ENCODE results near the gene MNAT1. TPM values are rescaled to one million over a fixed set of nuclear protein-coding genes. Genes with fewer than 3 reads are reported as not detected.

MNAT1 gene
- total and polyA plus RNA-seq, 3 donors from 2014 or later, result 17.3 to 39.9 (median 36.0) TPM

DNA sequence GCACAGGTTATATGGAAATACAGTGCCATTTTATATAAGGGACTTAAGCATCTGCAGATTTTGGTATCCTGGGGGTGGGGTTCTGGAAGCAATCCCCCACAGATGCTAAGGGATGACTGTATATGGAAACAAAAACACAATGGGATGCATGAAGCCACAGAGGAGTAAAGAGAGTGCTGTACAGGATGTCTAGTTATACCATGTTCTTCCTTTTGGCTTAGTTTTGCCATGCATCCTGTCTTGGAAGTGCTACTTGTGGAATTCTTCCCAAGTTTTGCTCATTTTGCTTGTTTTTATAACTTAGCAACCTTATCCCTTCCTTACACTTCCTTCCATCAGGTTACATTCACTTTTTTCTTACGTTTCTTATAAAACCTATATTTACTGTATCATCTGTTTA is 190.7 kb downstream of the MNAT1 start:
- Histone ChIP-seq H3K4me1 (no peaks in the 10 kb centered on the region), H3K27me3 (no peaks in the 10 kb centered on the region), H3K36me3 (ENCODE audit: low read depth, missing control alignments) (no peaks in the 10 kb centered on the region), H3K4me3 (no peak overlapping the region), H3K9me3 (no peaks in the 10 kb centered on the region), H3K27ac (no peak overlapping the region)
- DNase-seq, result no peak
- intact Hi-C loops (cut with DNase I; ENCODE audit: low total_unique reads), result no loop called here
- TF ChIP-seq, protein P1, sequence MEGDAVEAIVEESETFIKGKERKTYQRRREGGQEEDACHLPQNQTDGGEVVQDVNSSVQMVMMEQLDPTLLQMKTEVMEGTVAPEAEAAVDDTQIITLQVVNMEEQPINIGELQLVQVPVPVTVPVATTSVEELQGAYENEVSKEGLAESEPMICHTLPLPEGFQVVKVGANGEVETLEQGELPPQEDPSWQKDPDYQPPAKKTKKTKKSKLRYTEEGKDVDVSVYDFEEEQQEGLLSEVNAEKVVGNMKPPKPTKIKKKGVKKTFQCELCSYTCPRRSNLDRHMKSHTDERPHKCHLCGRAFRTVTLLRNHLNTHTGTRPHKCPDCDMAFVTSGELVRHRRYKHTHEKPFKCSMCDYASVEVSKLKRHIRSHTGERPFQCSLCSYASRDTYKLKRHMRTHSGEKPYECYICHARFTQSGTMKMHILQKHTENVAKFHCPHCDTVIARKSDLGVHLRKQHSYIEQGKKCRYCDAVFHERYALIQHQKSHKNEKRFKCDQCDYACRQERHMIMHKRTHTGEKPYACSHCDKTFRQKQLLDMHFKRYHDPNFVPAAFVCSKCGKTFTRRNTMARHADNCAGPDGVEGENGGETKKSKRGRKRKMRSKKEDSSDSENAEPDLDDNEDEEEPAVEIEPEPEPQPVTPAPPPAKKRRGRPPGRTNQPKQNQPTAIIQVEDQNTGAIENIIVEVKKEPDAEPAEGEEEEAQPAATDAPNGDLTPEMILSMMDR (IDR thresholded peaks at IDR 0.05), result no peak
- TF ChIP-seq POLR2A (IDR thresholded peaks at IDR 0.05), result no peak
- 52 to 69% methylated on average over 1 of the region's 1 CpG for WGBS, 2 donors

DNA sequence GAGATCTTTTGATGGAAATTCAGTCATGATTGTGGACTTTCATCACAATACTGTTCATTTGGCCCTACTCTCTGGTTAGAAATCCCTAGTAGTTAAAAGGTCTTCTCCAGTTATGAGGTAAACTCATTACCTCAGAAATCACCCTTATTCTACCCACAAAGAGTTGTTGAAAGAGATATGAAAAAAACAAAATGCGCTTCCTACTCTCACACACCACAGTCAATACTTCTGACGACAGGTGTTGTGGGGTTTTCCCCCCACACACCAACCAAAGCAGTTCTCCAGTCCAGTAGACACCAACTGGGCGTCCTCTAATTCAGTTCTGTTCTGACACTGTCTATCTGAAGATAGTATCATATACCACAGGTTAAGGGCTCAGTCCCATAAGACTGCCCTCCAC is 191.4 kb downstream of the MNAT1 start:
- intact Hi-C loops (cut with DNase I; ENCODE audit: low total_unique reads), result no loop called here
- no peak for DNase-seq
- H3K27ac ChIP-seq, result no peak overlapping the region
- WGBS, 2 donors, result 88 to 97% methylated on average over 3 of the region's 3 CpGs
- no peaks in the 10 kb centered on the region for H3K4me1 ChIP-seq
- no peaks in the 10 kb centered on the region for H3K9me3 ChIP-seq
- no peak overlapping the region for H3K4me3 ChIP-seq
- no peaks in the 10 kb centered on the region for H3K36me3 ChIP-seq (ENCODE audit: low read depth, missing control alignments)
- H3K27me3 ChIP-seq, result no peaks in the 10 kb centered on the region
- TF ChIP-seq, protein P1 (IDR thresholded peaks at IDR 0.05), result no peak
- no peak for TF ChIP-seq POLR2A (IDR thresholded peaks at IDR 0.05)

DNA sequence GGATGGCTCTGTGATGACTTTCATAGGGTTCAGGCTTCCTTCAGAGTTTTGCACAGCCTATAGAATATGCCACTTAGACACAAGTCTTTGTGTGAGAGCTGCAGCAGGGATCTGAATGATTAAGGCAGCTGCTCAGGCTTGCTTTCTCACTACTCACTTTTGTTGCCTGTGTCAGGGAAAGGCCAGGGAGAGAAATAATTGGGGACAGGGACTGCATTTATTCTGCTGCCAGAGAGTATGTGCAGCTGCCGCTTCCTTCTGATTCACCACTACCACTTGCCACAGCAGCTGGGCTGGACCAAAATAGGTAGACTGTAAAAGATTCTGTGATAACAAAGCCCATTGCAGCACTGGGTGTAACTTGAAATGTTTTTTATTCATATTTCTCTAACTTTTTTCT is 196.7 kb downstream of the MNAT1 start:
- Histone ChIP-seq H3K27me3 (no peaks in the 10 kb centered on the region), H3K9me3 (no peaks in the 10 kb centered on the region), H3K36me3 (ENCODE audit: low read depth, missing control alignments) (no peaks in the 10 kb centered on the region), H3K4me1 (no peaks in the 10 kb centered on the region), H3K27ac (no peak overlapping the region), H3K4me3 (no peak overlapping the region)
- intact Hi-C loops (cut with DNase I; ENCODE audit: low total_unique reads), result no loop called here
- WGBS, 2 donors, result 90 to 100% methylated on average over 1 of the region's 1 CpG
- no peak for DNase-seq
- TF ChIP-seq POLR2A (IDR thresholded peaks at IDR 0.05), result no peak
- TF ChIP-seq, protein P1 (IDR thresholded peaks at IDR 0.05), result no peak

DNA sequence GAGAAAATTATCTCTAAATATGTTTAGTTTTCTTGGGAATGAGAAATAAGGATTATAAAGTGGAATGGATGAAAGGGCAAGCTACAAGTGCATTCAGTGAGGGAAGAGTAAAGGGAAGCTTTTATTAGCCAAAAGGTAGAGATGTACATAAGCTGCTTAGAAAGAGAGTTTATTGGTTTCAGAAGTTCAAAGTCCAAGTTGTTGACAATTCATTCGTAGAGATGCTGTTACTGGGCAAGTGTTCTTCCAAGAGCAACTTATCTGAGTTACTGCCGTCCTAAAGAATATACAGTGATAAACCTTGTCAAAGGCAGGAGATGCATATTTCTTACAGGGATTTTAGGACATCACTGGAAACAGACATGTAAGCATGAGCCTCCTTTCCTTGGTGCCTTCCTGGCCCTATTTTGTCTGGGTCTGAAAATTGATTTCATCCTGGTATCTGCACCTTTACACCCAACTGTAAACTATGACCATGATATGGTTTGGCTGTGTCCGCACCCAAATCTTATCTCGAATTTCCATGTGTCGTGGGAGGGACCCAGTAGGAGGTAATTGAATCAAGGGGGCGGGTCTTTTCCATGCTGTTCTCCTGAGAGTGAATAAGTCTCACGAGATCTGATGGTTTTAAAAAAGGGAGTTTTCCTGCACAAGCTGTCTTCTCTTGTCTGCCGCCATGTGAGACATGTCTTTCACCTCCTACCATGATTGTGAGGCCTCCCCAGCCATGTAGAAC is 199.5 kb downstream of the MNAT1 start:
- Histone ChIP-seq H3K4me1 (no peaks in the 10 kb centered on the region), H3K36me3 (ENCODE audit: low read depth, missing control alignments) (no peaks in the 10 kb centered on the region), H3K27me3 (no peaks in the 10 kb centered on the region), H3K9me3 (no peaks in the 10 kb centered on the region), H3K4me3 (no peak overlapping the region), H3K27ac (no peak overlapping the region)
- no peak for DNase-seq
- TF ChIP-seq POLR2A (IDR thresholded peaks at IDR 0.05), result no peak
- TF ChIP-seq, protein P1 (IDR thresholded peaks at IDR 0.05), result no peak
- 85 to 89% methylated on average over 8 of the region's 8 CpGs for WGBS, 2 donors
- intact Hi-C loops (cut with DNase I; ENCODE audit: low total_unique reads), result no loop called here

DNA sequence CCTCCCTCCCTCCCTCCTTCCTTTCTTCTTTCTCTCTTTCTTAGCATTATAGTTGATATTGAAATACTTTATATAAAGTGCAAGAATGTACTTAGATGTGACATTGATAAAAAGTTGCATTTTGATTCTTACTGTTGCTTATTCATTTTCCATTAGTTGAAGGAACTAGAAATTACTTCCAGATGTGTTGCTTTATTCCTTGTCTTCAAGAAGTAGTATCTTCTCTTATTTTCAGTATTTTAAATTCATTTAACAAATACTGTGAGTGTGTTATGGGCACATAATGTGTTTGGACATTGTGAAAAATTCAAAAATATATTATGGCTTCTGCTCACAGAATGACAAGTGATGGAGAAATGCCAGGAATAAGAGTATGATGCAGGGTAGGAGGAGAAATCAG is 200.8 kb downstream of the MNAT1 start:
- H3K4me1 ChIP-seq, result no peaks in the 10 kb centered on the region
- H3K27ac ChIP-seq, result no peak overlapping the region
- no peaks in the 10 kb centered on the region for H3K27me3 ChIP-seq
- H3K4me3 ChIP-seq, result no peak overlapping the region
- intact Hi-C loops (cut with DNase I; ENCODE audit: low total_unique reads), result no loop called here
- no peak for DNase-seq
- no peaks in the 10 kb centered on the region for H3K9me3 ChIP-seq
- TF ChIP-seq, protein P1 (IDR thresholded peaks at IDR 0.05), result no peak
- no peak for TF ChIP-seq POLR2A (IDR thresholded peaks at IDR 0.05)
- H3K36me3 ChIP-seq (ENCODE audit: low read depth, missing control alignments), result no peaks in the 10 kb centered on the region

Data from testis (tissue), 3 donors.